8988T (cell line): ENCODE results near the gene PSG3.
"Not testable (repeated sequence)": the region's sequence is repeated elsewhere in the genome, so short reads cannot be mapped to it uniquely, and the experiment has no call there.

Experiments used
- DNase-seq: peaks from one replicate; pipeline ENCODE4 v3.0.0; 2011

PSG3 gene

GRCh38 chr19:42740381-42740780 lies at the start of gene PSG3:
TSS of gene PSG3 (minus strand) at chr19:42740481. CDS start at chr19:42740384, 97 bp downstream.
- DNase-seq: not testable (repeated sequence)

GRCh38 chr19:42788766-42789165 lies 48.5 kb upstream of the PSG3 start:
- DNase-seq: not testable (repeated sequence)

- DNase-seq: not testable (repeated sequence)
Measured at GRCh38 chr19:42787766-42788165, 47.5 kb upstream of the PSG3 start.

GRCh38 chr19:42776750-42777612 lies 36.7 kb upstream of the PSG3 start:
- not testable (repeated sequence) for DNase-seq

GRCh38 chr19:42774510-42775158 lies 34.4 kb upstream of the PSG3 start:
- not testable (repeated sequence) for DNase-seq

- not testable (repeated sequence) for DNase-seq
Measured at GRCh38 chr19:42767319-42767718, 27.0 kb upstream of the PSG3 start.

- DNase-seq: not testable (repeated sequence)
Measured at GRCh38 chr19:42766871-42767270, 26.6 kb upstream of the PSG3 start.

DNA sequence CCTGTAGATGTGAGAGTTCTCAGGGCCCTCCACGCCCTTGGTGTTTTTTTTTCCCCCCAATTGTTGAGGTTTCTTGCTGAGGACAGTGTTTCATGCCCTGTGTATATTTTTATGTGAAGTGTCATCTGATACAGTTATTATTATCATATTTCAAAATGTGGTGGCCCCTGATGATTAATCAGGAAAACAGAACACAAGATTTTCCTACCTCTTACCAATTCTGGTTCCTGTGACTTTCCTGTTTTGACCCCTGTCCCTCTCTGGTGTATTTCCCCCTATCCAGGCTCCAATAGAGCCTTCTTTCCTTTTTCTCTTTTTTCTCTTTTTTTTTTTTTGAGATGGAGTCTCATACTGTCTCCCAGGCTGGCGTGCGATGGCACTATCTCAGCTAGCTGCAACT lies 24.6 kb upstream of the PSG3 start:
- DNase-seq: no peak

DNA sequence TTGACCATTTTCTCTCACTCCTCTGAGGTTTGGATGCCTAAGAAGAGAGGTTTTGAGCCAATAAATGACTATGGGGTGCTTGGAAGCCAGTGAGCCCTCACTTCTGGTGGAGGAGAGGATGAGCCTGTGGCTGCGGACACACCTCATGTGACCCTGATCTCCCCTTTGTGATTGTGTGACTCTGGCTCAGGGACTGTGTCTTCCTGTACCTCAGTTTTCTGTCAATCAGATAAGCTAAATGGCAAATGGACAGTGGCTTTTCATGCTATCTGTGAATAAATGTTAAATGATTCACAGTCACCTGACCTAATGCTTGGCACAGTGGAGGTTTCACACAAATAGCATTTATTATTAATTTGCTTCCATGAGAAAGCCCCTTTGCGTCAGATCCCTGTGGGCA lies 22.5 kb upstream of the PSG3 start:
- no peak for DNase-seq

DNA sequence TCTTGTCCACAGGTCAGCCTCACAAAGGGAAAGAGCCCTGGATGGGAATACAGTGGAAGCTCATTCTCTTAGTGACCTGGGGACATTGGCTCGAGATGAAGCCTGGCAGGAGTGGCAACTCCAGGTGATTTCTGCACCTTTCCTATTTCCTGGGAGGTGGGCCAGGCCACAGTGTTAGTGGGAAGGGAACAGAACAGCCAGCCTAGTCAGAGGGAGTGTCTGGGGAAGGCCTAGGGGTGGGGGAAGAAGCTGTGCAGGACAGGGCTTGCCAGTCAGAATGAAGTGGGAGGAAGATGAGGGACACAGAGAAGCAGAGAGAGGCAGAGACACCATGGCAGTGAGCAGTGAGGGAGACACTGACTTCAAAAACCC lies 21.6 kb upstream of the PSG3 start:
- DNase-seq: not testable (repeated sequence)

GRCh38 chr19:42760954-42761923 lies 21.0 kb upstream of the PSG3 start:
- DNase-seq: not testable (repeated sequence)

- DNase-seq: not testable (repeated sequence)
Measured at GRCh38 chr19:42758667-42759066, 18.4 kb upstream of the PSG3 start.

GRCh38 chr19:42752246-42752645 lies 12.0 kb upstream of the PSG3 start:
- DNase-seq: not testable (repeated sequence)

- not testable (repeated sequence) for DNase-seq
Measured at GRCh38 chr19:42741726-42742607, 1.7 kb upstream of the PSG3 start.

- DNase-seq: not testable (repeated sequence)
Measured at GRCh38 chr19:42737581-42738011, 2.7 kb downstream of the PSG3 start.

- not testable (repeated sequence) for DNase-seq
Measured at GRCh38 chr19:42728341-42728740, 11.9 kb downstream of the PSG3 start.

DNA sequence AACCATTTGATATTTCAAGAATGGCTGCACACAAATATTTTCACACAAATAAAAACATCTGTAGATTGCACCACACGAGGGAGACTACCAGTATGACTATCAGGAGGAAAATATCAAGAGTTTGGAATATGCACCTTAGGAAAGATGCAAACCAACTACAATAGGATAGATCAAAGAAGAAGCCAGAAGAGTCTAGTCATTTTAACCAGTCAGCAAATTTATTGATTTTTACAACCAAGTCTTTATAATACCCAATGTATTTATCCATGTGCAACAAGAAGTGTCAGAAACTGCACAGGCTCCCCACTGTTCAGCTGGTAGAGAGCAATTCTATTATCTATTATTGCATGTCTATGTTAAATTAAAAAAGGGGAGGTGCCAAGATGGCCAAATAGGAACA lies 26.3 kb downstream of the PSG3 start:
- DNase-seq: not testable (repeated sequence)

DNA sequence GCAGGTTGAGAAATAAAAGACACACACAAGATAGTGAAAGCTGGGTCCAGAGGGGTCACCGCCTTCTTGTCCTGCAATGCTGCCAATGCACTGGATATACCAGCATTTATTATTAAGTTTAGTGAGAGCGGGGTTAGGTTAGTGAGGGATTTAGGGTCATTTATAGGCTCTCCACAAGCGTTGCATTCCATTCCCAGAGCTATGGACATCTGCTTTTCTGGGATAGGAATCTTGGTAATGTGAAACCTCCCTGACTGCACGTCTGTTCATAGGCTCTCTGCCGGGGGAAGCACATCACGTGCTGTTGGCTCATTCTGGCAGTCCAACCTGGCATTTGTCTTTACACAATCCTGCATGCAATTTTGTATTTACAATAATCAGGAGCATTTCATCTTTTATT lies 27.5 kb downstream of the PSG3 start:
- DNase-seq: not testable (repeated sequence)

DNA sequence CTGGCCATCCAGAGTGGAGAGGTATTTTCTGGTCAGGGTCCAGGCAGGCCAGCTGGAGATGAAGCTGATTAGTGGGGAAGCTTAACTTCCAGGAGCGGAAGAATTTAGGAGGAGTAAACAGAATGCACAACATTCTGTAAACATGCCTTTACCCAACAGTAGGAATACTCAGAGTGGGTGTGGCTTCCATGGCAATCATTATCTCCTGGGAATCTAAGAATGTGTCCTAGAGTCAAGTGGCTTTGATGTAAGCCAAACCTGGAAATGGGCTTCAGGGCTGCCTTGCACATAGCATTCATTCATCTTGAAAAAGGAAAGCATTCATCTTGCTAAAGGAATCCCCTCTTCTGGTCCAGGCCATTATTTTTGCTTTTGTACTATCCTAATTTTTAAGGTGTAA lies 29.3 kb downstream of the PSG3 start:
- DNase-seq: not testable (repeated sequence)

DNA sequence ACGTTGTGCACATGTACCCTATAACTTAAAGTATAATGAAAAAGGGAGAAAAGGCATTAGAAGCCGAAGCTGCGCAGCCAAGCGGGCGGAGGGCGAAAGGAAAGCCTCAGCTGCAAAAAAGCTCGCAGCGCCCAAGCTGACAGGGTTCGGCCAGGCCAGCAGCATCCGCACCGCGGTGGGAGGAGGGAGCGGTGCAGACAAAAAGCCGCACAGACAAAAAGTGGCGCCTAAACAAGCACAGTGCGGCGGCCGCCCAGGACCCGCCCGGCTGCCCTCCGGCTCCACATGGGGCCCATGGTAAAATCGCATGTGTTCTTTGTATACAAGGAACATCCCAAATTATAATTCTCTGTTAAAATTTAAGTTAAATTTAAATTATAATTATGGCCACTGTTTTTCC lies 42.4 kb downstream of the PSG3 start:
- no peak for DNase-seq

- no peak for DNase-seq
Measured at GRCh38 chr19:42695811-42696503, 44.3 kb downstream of the PSG3 start.
